Fibroblast of the conjunctiva (primary cell): Measurements from ENCODE around the gene KPNB1.

Source experiments
- DNase-seq: peaks from one replicate; pipeline ENCODE4 v3.0.0-alpha.2; 2010; ENCODE audit warnings: low read depth

KPNB1 gene

DNA sequence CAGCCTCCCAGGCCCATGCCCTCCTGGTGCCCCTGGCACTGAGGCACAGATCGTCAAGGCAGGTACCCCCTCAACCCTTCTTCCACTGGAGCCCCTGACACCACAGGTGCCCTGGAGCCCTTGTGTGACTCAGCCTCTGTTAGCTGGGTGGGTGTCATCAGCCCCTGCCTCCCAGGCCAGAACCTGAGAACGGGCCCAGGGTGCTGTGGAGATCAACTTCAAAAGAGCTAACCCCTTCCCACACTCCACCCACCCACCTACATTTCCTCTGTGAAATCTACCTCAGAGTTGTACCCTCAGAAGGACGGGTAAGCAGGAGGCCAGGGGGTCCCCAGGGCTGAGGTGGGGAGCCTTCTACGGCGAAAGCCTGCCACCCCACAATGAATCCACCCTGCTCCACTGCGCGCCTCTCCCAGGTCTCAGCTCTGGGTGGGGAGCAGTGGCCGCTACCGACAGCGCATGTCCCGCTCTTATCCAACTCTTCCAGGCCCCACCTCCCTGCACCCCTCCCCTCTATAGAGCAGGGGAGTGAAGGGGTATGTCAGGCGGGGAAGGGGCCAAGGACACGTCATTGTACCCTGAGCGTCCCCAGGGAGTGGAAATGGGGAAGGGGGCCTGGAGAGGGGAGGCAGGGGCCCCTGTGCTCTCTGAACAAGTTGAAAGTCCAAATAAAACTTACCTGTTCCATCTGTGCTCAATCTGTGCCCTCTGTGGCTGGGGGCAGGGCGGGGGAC lies 61.8 kb downstream of the KPNB1 start:
- DNase-seq, result no peak

DNA sequence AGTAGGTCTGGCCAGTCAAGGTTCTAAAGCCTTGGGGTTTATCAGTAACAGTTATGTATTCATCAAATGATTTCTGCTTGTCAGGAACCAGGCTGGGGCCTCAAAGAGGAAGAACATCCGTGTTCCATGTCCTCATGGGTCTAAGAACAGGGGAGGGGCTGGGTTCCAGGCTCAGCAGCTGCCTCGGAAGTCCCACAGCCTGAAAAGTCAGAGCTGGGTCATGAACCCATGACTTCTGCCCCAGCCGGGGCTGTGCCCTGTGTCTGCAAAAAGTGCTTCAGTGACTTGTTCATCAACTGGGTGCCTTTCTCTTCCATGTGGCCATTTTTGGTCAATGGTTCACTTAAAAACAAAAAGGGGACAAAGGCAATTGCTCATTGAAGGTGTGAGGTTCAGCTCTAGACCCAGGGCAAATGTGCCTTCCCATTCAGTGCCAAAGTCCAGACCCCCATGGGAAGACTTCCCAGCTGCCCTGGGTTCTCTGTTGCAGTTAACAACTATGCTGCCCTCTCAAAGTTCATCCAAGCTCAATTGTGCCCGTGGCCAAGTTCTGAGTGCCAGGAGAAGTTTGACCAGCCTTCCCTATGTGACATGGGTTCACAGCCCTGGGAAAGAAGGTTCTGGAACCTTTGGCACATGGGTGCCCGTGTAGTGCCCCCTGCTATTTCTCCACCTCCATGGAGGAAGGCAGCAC lies 62.8 kb downstream of the KPNB1 start:
- DNase-seq, result no peak

DNA sequence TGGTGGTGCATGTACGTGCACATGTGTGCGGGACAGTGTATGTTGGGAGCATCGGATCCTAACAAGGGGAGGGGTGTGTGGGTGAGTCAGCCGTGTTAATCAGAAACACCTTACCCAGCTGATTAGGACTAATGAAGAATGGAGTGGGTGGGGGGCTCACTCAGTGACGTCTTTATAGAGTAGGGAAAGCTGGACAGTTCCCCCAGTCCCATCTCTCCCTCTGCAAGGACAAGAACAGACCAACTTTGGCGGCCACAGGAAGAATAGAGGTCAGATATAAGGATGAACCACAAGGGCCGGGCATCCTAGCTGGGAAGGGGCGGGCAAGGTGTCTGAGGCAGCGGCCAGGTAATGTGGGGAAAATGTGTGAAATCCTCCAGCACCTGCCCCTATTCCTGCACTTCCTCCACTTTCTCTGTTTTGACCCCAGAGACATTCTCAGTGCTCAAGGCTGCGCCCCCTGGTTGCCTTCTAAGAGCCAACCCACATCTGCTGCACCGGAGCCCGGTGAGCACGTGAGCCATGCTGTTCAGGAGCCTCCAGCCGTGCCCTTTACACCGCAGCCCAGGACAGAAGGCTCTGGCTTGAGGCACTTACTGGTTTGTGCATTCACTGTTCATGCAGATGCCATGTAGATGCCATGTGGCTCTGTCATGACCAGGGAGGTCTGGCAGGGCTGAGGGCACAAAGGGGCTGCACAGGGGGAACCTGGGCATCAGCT lies 64.4 kb downstream of the KPNB1 start:
- DNase-seq, result no peak

DNA sequence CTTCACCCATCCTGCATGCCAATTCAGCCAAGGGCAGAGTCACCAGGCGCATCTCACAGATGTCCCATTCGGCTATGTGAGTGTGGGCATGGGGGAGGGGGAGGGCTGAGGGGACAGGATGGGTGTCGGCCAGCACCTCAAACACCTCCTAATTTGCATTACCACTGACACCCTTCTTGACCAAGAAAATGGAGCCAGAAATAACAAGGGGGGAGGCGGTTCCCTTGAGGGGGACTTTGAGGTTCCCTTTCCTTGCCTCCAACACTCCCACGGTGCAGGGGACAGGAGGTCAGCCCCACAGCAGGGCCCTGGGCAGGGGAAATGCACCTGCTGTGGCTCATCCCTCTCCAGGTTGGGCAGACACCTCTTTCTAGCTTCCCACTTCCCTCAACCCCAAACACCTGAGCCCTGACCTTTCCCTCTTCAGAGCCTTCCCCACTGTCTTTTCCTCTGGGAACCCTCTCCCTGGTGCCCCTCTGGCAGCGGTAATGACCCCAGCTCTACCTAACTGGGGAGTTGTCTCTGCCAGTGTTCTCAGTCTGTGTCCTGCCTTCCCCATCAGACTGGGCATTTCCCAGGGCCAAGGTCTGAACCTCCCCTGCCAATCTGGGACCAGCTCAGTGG lies 65.2 kb downstream of the KPNB1 start:
- no peak for DNase-seq

DNA sequence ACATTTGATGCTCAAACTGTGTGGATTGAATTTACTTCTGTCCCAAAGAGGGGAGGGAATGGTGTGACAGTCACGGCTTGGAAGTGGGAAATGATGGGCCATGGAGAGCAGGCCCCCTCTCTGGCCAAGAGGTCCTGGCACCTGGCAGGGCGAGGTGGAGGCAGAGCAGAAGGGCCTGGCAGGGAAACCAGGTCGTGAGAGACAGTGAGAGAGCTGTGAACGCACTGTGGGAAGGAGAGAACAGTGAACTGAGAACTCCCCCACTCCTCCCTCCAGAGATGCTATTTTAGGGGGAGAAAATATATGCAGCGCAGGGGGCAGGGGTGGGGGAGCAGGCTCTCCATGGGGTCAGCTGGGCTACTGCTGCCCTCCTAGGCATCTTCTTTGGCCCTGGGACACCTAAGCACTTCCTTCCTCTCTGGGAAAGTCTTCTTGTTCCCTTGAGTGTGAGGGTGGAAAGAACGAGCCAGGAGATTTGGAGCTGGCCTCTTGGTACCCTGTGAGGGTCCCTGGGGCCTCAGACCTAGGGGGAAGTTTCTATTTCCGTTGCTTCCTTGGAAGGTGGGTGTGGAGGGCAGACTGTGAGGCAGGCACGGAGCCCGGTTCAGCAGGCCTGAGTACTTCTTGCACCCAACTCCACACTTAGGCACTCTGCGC lies 66.1 kb downstream of the KPNB1 start:
- DNase-seq, result no peak

DNA sequence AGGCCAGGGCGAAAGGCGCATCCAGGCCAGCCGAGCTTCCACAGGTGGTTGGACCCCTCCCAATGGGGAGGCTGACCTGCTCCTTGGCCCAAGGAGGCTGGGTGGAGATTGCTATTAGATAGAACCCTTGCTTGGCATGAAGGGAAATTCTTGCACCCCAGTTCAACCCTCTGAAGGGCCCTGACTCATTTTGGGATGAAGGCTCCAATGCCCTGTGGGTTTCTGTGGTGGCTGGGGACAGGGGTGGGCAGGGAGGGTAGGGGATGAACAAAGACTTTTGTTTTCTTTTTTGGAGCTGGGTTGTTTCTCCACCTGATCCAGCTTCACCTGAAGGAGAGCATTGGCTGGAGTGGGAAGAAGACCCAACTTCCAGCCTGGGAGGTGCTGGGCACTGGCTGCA lies 66.7 kb downstream of the KPNB1 start:
- no peak for DNase-seq

DNA sequence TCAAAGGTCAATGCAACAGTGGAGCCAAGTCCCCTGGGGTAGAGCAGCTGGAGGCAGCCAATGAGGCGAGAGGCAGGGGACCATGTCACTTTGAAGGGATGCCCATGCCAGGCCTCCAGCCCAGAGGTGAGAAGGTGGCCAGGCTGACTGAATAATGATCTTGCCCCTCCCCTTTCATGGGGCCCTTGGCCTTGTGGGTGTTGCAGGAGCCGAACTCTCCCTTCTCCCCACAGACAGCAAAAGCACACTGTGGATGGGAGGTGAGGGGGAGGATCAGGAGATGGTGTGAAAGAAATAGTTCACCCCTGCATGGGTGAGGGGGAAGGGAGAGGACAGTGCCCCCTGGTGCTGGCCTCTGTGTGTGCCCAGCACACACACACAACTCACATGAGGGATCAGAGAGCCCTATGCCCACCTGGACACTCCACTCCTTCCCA lies 67.6 kb downstream of the KPNB1 start:
- no peak for DNase-seq

DNA sequence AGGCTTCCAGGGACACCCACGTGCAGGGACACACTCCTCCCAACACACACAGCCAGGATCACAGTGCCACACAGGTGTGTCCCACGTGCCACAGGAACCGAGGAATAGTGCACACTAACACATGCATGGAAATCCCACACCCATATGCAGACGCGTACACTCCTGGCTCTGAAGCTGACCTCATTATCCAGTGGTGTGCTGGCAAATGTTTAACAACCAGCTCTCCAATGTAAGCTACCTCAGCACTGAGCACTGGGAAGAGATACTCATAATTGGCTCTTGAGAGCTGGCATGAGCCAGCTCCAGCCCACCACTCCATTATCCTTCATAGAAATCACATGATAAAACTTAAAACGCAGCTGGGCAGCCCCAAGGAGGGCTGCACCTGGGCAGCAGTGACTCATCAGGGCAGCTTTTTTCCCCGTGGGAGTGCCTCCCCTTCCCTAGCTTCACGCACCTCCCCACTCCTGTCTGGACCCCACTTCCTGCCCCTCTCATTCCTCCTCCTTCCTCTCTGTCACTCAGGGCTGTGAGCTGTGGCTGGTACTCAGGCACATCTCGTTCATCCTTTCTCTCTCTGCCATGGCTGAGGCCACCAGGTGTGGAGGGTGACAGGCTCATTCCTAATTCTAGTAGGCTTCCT lies 68.4 kb downstream of the KPNB1 start:
- DNase-seq, result no peak

DNA sequence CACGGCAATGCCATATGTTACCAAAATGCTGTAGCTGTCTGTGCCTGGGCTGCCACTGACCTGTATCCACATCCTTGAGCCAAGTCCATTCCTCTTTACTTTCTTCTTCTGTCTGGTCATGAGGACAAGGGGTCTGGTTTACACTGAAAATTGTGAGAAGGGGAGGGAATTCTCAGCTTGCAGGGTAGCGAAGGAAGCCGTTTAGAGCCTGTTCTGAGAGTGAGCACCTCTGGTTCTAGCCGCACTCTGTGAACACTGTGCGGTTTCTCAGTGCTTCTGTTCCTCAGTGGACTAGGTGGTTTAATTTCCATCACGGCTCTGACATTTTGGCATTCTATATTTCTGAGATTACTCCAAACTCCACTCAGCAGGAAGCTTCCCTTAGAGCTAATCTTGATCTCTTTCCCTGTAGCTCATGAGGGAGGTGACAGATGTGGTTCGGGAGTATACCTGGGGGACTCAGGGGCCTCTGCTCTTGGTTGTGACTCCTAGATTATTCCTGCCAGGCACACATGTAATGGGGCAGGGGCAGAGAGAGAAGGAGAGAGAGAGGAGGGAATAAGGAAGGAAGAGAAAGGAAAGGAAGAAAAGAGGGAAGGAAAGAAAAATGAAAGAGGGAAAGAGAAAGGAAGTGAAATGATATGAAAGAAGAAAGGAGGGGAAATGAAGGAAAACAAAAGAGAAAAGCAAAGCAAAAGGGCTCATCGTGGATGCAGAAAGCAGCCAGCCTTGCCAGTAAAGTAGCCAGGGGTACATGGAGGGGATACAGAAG lies 69.1 kb downstream of the KPNB1 start:
- DNase-seq, result no peak

DNA sequence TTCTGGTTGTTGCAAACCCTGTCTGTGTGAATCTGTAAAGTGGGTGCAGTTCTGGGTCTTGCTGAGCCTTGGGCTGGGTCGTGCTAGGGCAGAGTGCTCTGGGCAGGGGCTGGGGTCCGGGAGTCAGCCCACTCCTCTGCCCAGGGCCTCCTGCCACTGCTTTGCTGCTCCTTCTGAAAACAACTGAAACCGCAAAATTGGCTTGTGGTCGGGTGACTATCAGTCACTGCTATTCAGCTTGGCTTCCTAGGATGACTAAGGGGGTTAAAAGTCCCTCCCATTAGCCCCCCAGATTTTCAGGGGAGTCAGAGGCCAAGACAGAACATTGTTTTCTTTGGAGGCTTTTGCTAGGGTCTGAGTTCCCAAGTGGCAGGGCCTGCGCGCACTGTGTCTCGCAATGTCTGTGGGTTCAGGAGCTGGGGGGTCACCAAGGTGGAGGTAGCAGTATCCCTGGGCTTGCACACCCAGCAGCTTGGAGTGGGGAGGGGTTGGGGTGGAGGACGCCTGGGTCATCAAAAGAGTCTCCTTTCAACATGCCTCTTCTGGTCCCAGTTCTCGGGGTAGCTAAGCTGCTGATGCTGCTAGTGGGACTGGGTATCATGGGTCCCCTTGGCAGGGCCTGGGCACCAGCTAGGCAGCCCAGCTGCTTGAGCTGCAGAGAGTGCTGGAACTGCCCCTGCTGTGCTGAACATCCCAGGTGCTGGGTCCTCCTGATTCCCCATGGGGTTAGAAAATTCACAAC lies 69.9 kb downstream of the KPNB1 start:
- DNase-seq, result no peak

DNA sequence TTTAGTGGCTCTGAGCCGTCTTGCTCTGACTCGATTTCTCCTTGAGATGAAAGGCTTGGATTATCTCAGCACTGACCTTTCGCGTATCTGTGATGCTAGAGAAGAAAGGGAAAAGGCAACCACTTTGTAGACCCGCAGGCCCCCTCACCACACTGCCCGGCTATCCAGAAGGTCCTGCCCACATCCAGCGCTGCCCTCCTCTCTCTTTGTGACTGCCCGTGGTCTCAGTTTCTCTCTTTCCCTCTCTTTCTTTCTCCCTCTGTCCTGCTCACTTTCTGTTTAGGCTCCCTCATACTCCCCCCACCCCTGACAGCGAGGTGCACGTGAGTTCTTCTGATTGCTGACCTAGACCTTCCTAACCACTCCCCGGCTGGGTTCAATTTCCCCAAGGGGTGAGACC lies 70.5 kb downstream of the KPNB1 start:
- no peak for DNase-seq

DNA sequence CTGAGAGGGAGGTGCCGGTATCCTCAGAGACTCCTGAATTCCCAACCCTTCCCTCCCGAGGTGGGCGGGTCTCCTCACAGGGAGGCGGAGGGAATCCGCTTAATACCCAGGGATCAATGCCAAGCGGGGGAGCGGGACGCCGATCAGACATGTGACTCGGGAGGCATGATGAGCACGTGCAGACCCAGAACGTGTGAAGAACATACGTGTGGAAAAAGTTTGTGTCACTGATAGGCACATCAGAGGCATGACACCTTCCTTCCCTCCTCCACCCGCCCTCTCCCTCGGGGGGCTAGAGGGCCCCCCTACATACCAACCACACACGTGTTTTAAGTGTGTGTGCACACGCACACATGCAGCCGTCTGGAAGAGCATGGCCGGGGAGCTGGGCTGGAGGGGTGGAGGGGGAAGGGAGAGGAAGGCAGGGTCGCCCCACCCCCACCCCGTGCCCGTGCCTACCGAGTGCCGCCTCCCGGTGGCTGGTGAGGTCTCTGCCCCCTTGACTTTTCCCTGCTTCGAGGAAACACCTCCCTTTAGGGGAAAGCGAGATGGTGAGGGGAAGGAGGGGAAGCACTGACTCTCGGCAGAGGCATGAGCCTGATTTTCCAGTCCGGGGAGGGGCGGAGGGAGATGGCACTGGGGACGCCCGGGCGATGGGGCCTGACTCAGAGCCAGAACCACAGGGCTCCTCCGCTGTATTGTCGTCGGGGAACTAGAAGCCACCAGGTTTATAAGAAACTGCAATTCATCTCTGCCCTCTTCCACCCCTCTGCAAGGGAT lies 71.2 kb downstream of the KPNB1 start:
- no peak for DNase-seq

DNA sequence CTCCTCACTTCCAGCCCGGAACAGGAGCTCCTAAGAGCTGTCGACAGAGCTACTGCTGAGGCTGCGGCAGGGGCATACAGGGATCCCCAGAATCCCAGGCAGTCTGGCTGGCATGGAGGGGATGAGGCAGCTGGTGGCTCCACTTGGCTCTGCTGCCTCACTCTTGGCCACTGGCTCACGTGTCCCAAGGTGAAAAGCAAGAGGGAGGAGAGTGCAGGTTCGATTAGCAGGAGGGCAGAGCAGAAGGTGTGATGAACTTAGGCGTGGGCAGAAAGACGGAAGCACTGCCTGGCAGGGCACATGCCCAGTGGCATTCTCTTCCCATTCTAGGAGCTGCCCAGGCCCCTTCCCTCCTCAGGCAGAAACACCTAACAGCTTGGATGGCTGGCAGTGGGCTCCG lies 72.0 kb downstream of the KPNB1 start:
- DNase-seq, result no peak

DNA sequence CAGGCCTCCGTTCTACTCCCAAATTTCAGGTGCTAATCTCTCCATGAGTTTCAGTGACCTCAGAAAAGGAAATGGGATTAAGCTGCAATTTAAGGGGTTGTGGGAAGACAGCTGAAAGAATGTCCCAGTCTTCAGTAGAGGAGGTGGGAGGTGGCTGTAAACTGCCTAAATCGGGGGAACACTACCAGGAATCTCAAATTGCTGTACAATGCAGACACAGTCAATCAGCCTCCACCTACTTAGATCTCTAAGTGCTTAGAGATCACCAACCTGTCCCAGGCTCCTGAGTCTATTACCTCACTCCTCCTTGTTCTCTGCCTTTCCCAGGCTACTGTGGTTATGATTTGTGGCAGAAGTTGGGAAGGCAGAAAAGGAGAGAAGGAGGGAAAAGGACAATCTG lies 75.0 kb downstream of the KPNB1 start:
- DNase-seq, result no peak

DNA sequence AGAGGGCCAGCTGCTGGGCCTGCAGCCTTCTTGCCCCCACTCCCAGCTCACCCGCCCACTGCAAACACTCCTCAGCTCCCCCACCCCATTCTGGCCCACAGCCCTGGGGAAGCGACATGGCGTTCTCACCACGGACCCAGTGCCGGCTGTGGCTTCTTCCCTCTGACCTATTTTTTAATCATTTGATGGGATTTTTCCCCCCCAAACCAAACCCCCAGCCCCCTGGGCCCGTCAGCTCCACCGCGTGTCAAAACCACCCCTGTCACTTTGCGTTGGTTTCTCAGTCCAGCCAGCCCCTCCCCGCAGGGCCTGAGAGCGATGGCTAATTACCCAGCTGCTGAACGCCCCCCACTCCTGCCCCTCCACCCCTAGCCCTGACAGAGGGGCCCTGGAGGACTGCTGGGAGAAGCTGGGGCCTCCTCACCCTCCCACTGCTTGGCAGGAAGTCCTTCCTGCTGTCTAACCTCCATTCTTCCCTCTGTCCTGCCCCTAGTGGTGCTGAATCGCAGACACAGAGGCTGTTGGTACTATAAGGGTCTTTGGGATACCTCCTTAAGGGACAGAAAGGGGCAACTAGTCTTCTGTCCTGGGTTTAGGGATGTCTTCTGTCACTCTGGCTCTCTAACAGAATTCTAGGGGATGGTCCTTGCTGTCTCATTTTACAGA lies 75.9 kb downstream of the KPNB1 start:
- no peak for DNase-seq

DNA sequence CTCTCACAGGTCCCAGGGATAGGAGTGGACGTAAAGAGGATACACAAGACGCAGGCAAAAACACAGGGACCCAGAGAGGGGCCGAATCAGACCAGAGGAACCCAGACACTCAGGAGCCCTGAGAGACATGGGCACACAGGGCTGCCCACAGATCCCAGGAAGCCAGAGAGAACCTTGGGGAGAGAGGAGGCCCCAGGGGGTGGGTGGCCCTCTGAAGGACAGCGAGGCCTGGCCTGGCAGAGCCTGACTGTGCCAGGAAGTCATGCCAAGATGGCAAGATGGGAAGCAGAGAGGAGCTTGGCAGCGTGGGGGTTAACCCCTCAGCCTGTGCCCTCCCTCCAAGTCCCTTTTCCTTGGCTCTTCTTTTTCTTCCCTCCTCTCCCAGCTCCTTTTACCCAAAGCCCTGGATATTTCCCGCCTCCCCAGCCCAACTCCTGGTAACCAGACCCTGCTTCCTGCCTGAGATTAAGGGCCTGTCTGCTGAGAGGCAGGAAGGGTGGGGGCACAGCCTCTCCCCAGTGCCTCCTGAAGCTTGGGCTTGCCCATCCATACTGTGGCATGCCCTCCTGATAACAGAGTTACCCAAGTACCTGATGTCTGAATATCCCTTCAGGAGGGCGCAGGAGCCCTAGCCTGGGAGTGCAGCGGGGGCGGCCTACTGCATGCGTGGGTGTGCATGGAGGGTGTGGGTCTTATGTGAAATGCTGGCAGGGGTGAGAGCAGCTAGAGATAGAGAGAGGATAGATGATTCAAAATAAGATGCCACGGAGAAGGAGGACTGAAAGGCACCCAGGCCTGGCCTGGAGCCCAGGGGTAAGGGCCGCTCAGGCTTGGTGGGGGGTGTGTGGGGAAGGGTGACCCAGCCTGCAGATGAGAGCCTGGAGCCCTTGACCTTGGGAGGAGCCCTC lies 77.3 kb downstream of the KPNB1 start:
- no peak for DNase-seq

DNA sequence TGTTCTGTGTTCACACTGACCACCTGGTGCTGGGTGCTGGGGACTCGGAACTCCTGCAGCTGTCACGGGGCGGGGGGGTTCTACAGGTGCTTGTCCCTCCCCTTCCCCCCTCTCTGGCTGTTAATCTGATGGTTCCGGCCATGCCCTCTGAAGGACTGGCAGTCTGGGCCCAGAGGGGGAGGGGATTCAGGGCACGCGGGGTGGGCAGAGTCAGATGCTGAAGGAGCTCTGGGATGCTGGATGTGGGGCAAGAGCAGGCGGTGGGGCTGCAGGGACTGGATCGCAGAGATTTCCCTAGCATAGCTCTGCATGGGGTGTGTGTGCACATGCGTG lies 78.0 kb downstream of the KPNB1 start:
- no peak for DNase-seq
